Vagina (tissue), 2 donors: Measurements from ENCODE around the gene PRKCB. TPM values are rescaled to one million over a fixed set of nuclear protein-coding genes. Genes with fewer than 3 reads are reported as not detected.

Experiments used
- DNase-seq, 2 donors: peaks; one replicate each; pipeline ENCODE4 v3.0.0-alpha.2; 2017; ENCODE audit errors: extremely low spot score in 2 of 2
- H3K27ac ChIP-seq: fragments of 200-600 bp; sonication (generic); one replicate; pipeline ENCODE4 v1.5.1; 2019
- H3K27me3 ChIP-seq: fragments of 200-600 bp; sonication (generic); one replicate; pipeline ENCODE4 v1.5.1; 2019
- H3K36me3 ChIP-seq, 2 donors: fragments of 200-600 bp; sonication (generic); one replicate each; pipeline ENCODE4 v1.5.1; 2017 to 2019
- H3K4me1 ChIP-seq: fragments of 200-600 bp; sonication (generic); one replicate; pipeline ENCODE4 v1.5.1; 2019
- H3K4me3 ChIP-seq, 2 donors: fragments of 200-600 bp; sonication (generic); 1 replicate in 1 of 2; 2 replicates in 1 of 2; pipeline ENCODE4 v1.5.1; 2016 to 2019
- H3K9me3 ChIP-seq: fragments of 200-600 bp; sonication (generic); one replicate; pipeline ENCODE4 v1.5.1; 2019
- POLR2A ChIP-seq, 2 donors: fragments of 450-650 bp; IDR thresholded peaks; one replicate each; pipeline ENCODE4 v1.6.1; 2017; ENCODE audit warnings: antibody characterized with exemption in 2 of 2, mild to moderate bottlenecking in 2 of 2, moderate library complexity in 2 of 2
- POLR2AphosphoS5 ChIP-seq, 2 donors: sonication (generic); formaldehyde crosslinking; IDR thresholded peaks; one replicate each; pipeline ENCODE4 v1.9.0; 2017; ENCODE audit warnings: antibody characterized with exemption in 2 of 2, mild to moderate bottlenecking in 2 of 2, low read depth in 1 of 2; ENCODE audit not compliant: insufficient read depth in 1 of 2
- intact Hi-C: fragments of 100-400 bp; cut with DNase I; formaldehyde crosslinking; loops from one replicate; pipeline ENCODE4 v1.15.1; 2023
- total RNA-seq: library from RNA; depleted of rRNA; stranded (reverse); fragments of >200 nt; gene quantifications from one replicate; pipeline ENCODE4 v1.2.3, GENCODE V29; 2016
- TF ChIP-seq, protein P1 (sequence below), 3 experiments: fragments of 450-650 bp in 2 of 3; fragments of 200-600 bp in 1 of 3; sonication (generic) in 1 of 3; IDR thresholded peaks; one replicate each; pipeline ENCODE4 v1.5.1; 2017 to 2019; ENCODE audit warnings: antibody characterized with exemption in 3 of 3, mild to moderate bottlenecking in 2 of 3, moderate library complexity in 2 of 3

PRKCB gene
- total RNA-seq, 1 donor from 2014 or later, result 9.1 TPM

DNA sequence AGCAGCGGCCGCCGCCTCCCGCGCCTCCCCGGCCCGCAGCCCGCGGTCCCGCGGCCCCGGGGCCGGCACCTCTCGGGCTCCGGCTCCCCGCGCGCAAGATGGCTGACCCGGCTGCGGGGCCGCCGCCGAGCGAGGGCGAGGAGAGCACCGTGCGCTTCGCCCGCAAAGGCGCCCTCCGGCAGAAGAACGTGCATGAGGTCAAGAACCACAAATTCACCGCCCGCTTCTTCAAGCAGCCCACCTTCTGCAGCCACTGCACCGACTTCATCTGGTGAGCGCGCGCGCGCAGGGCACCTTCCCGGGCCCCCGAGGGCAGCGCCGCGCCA is 258 bp downstream of the PRKCB start:
- peaks cover 15% of the 10 kb centered on the region for H3K4me1 ChIP-seq
- H3K27ac ChIP-seq, result peak overlapping the region; percentile 13
- no peaks in the 10 kb centered on the region for H3K36me3 ChIP-seq
- peak overlapping the region; percentile 50 to 59 for H3K4me3 ChIP-seq
- DNase-seq, result no peak
- intact Hi-C loops, result no loop called here
- no peaks in the 10 kb centered on the region for H3K9me3 ChIP-seq
- TF ChIP-seq, protein P1, sequence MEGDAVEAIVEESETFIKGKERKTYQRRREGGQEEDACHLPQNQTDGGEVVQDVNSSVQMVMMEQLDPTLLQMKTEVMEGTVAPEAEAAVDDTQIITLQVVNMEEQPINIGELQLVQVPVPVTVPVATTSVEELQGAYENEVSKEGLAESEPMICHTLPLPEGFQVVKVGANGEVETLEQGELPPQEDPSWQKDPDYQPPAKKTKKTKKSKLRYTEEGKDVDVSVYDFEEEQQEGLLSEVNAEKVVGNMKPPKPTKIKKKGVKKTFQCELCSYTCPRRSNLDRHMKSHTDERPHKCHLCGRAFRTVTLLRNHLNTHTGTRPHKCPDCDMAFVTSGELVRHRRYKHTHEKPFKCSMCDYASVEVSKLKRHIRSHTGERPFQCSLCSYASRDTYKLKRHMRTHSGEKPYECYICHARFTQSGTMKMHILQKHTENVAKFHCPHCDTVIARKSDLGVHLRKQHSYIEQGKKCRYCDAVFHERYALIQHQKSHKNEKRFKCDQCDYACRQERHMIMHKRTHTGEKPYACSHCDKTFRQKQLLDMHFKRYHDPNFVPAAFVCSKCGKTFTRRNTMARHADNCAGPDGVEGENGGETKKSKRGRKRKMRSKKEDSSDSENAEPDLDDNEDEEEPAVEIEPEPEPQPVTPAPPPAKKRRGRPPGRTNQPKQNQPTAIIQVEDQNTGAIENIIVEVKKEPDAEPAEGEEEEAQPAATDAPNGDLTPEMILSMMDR (IDR thresholded peaks at IDR 0.05), result no peak
- TF ChIP-seq POLR2A (IDR thresholded peaks at IDR 0.05) (no peak), POLR2AphosphoS5 (IDR thresholded peaks at IDR 0.05; ENCODE audit: insufficient read depth in 1 of 2, low read depth in 1 of 2) (no peak)
- no peaks in the 10 kb centered on the region for H3K27me3 ChIP-seq

DNA sequence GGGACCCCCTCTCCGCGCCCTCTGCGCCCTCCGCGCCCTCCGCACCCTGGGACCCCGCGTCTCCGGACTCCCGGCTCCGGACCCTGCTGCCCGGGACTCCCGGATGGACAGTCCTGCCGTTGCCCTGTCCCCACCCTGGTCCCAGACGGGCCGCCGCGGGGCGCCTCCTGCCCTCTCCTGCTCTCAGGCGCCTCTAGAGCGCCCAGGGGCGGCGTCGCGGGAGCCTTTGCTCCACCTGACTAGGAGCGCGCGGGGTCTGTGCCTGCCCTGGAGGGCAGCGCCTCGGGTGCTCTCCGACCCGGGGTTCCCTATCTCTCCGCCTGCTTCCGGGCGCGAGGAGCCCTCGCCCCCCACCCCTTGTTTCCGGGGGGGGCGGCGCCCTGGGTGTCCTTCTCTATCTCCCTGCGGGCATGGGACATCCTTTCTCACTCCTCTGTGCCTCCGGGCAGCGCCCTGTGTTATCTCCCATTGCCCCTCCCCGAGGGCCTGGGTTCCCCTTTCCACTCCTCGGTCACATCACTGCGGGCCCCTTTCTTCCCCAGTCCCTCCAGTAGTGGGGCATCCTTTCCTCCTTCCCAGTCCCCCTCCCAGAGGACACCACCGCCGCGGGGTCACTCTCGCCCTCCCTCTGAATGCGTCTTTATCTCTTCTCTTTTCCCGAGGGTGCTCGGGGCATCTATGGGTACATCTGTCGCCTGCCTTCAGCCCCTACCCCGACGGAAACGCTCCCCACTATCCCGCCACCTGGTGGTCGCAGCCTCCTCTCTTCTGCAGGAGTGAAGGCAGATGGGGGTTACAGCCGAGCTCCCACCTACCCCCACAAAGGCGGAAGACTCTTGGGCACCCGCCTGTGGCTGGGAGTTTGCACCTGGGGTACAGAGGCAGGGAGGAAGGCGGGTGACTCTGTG is 875 bp downstream of the PRKCB start:
- H3K9me3 ChIP-seq, result no peaks in the 10 kb centered on the region
- H3K36me3 ChIP-seq, result no peaks in the 10 kb centered on the region
- no peaks in the 10 kb centered on the region for H3K27me3 ChIP-seq
- no peak for DNase-seq
- intact Hi-C loops, result no loop called here
- H3K4me3 ChIP-seq, result peak overlapping the region; percentile 50 to 59
- H3K27ac ChIP-seq, result peak overlapping the region; percentile 13
- peaks cover 15% of the 10 kb centered on the region for H3K4me1 ChIP-seq
- TF ChIP-seq, protein P1 (IDR thresholded peaks at IDR 0.05), result no peak
- peak in 1 of 2 donors; percentile 45 for TF ChIP-seq POLR2AphosphoS5 (IDR thresholded peaks at IDR 0.05; ENCODE audit: insufficient read depth in 1 of 2, low read depth in 1 of 2)

DNA sequence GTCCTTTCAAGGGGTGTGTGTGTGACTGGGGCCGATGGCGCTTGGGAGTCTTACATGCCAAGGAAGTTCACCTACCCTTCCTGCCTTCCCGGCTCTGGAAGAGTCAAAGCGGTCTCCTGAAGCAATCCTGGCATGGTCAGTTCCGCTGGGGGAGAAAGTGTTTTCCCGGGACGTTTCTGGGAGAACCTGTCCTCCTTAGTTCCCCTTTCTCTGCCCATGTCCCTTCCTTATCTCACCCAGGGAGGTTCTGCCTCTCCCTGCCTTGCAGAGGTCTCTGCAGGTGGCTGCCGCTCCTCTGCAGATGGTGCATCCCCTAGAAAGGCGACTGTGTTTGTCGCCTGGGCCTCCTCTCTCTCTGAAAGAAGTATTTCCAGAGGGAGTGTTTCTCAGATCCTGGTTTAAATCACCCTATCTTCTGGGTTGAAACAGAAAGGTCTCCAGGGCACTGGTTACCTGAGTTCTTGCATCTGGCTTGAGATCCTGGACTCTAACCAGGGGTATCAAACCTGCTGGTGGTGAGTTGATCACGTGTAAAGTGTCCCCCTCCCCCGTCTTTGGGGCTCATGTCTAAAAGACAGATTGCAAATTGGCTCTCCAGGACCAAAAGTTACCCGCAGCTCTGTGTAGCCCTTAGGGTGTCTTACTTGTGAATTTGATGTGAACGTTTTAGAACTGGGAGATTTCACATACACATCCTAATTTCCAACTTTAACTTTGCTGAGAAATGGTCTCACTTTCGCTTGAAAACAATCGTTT is 1.9 kb downstream of the PRKCB start:
- Histone ChIP-seq H3K36me3 (no peaks in the 10 kb centered on the region), H3K4me3 (peak overlapping the region; percentile 50 to 59), H3K27me3 (no peaks in the 10 kb centered on the region), H3K27ac (no peak overlapping the region), H3K9me3 (no peaks in the 10 kb centered on the region), H3K4me1 (peaks cover 15% of the 10 kb centered on the region)
- DNase-seq, result no peak
- TF ChIP-seq POLR2A (IDR thresholded peaks at IDR 0.05), result no peak
- TF ChIP-seq, protein P1 (IDR thresholded peaks at IDR 0.05), result no peak
- TF ChIP-seq POLR2AphosphoS5 (IDR thresholded peaks at IDR 0.05; ENCODE audit: insufficient read depth in 1 of 2, low read depth in 1 of 2), result no peak
- intact Hi-C loops, result no loop called here

DNA sequence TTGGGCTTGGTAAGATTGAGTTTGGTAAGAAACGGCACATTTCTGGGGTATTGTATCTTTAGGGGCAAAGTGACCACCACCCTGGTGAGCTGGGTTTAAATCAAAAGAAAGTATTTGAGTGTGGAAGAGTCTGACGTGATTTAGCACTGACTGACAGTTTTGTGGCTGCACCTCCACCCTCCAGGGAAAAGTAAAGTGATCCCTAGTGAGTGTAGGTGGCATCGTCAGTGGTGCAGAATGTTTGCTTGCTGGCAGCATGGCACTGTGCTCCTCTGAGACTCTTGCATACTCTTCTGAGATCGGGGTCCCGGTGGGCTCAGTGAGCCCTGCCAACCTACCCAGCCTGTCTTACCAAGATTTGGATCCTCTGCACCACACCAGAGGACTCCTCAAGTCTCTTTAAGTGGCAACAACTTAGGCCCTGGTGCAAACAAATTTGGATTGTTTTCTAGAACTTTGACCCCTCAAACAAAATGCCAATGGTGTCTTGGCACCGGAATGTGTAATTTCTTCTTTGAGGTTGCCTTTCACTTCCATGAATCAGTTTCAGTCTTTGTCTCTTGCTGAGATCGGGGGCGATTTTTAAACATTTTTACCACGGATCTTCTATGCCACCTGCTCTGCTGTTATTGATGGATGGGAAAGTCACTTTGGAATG is 2.8 kb downstream of the PRKCB start:
- H3K27ac ChIP-seq, result no peak overlapping the region
- no peak overlapping the region for H3K4me3 ChIP-seq
- H3K9me3 ChIP-seq, result no peaks in the 10 kb centered on the region
- no peak for DNase-seq
- intact Hi-C loops, result no loop called here
- peaks cover 15% of the 10 kb centered on the region for H3K4me1 ChIP-seq
- H3K27me3 ChIP-seq, result no peaks in the 10 kb centered on the region
- TF ChIP-seq, protein P1 (IDR thresholded peaks at IDR 0.05), result no peak
- TF ChIP-seq POLR2AphosphoS5 (IDR thresholded peaks at IDR 0.05; ENCODE audit: insufficient read depth in 1 of 2, low read depth in 1 of 2) (no peak), POLR2A (IDR thresholded peaks at IDR 0.05) (no peak)
- H3K36me3 ChIP-seq, result no peaks in the 10 kb centered on the region
